ENCODE measurements around the gene FNBP1L.

The FNBP1L gene

DNA sequence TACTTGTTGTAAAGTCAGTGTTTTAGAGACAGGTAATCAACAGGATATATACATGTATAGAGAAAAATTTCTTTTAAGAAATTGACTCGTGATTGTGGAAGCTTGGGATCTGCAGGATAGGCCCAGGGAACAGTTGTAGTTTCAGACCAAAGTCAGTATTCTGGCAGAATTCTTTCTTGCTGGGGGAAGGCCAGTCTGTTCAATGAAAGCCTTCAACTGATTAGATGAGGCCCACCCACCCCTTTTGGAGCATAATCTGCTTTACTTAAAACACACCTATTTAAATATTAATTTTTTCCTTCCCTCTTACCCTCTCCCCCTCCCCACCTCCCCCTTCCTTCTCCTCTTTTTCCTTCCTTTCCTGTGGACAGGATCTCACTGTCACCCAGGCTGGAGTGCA, 48.0 kb downstream of the FNBP1L start:
- DNase-seq, result no peak

DNA sequence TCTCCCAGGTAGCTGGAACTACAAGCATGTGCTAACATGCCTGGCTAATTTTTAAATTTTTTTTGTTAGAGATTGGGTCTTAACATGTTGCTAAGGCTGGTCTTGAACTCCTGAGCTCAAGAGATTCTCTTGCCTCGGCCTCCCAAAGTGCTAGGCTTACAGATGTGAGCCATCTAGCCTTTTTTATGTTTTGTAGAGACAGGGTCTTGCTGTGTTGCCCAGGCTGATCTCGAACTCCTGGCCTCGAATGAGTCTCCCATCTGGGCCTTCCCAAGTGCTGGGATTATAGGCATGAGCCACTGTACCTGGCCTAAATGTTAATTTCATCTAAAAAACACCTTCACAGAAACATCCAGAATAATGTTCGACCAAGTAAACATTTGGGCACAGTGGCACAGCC, 48.6 kb downstream of the FNBP1L start:
- DNase-seq, result no peak

DNA sequence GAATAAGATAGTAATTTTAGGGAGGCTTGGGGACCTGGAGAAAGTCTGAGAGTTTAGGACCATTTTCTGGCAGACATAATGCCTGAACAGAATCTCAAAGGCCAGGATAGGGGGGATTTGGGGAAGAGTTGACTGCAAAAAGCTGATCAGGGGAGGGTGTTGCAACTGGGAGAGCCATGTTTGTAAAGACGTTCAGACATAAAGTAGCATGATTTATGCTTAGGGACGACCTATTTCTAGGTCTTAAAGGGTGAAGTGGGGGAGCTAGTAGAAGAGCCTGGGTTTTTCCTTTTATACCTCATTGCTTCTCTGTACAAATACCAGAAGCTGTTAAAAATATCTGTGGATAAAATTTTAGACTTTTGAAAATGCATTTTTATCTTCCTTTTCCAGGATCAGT, 51.2 kb downstream of the FNBP1L start:
- DNase-seq, result no peak

DNA sequence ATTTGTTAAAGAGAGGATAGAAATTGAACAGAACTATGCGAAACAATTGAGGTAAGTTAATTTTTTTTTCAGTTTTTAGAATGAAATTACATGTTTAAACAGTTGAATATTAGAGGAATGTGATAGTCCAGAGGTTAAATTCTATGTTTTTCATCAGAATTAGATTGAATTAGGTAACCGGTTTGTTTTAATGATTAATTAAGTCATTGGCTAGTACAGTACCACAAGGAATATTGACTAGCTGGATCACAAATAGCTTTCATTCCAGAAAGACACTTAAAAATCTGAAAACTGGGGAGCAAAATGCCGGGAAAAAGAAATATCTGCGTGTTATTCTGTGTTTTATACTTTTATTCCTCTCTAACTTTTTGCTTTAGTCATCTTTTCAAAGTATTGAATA, 51.6 kb downstream of the FNBP1L start:
- DNase-seq, result no peak

DNA sequence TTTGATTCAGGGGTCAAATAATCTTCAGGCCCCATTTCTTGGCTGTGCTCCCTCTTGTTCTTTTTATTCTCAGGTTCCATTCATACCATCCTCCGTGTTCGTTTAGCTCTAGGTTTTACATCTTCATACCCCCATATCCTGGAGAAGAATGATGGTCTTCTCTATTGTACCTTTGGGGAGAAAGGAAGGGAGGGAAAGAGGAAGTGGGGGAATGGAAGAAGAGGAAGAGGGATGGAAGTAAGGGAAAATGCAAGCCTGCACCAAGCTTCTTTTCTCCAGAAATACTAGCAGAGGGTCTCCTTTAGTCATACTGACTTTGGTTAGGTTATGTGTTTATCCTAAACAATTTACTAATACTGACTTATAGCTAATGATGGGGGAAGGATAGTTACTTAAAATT, 52.4 kb downstream of the FNBP1L start:
- DNase-seq, result no peak

DNA sequence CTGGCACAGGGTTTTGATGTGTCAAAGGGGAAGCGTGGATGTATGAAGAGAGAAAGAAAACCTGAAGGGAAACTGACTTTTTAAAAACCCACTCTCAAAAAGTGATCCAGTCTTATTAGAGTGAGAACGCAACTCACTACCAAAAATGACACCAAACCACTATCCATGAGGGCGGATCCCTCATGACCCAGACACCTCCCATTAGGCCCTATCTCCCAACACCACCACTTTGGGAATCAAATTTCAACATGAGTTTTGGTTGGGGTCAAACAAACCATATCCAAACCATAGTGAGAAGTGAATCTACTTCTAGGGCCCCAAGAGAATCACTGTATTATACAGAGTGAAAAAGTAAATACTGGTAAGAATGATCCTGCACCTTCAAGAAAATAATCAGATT, 53.5 kb downstream of the FNBP1L start:
- no peak for DNase-seq

DNA sequence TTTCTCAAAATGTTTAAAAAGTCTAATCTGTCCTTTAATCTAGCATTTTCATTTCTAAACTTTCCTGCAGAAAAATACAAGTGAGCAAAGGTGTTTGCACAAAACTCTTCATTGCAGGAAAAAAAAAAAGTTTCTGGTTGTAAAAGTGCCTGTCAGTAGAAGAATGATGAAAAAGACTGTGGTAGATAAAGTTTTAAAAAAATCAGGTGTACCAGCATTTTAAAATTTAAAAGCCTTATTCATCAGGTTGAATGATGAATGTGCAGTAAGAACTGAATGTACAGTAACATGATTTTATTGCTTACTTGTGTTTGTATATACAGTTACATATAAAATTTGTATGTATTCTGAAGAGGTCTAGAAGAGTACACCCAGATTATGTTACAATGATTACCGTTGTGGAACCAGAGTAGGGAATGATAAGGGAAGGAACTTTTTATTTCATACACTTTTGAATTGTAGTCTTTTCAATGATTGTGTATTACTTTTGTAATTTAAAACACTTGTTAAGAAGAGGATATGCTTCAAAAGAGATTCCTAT, 54.0 kb downstream of the FNBP1L start:
- DNase-seq, result no peak

DNA sequence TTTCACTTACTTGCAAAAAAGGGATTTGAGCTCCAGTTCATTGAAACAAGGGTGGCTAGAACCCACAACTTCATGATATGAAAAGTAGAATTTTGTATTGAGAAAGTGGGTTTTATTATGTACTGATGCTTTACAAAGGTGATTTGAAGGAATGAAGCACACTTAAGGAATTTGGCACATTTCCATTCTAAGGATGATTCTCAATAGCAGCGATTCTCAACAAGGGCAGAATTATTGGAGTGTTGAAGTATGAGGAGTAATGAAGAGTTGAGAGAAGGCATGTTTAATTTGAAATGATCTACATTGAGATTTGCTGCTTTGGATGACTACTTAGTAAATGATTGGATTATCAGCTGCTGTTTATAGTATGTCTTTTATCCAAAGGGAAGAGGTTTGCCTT, 54.7 kb downstream of the FNBP1L start:
- no peak for DNase-seq

DNA sequence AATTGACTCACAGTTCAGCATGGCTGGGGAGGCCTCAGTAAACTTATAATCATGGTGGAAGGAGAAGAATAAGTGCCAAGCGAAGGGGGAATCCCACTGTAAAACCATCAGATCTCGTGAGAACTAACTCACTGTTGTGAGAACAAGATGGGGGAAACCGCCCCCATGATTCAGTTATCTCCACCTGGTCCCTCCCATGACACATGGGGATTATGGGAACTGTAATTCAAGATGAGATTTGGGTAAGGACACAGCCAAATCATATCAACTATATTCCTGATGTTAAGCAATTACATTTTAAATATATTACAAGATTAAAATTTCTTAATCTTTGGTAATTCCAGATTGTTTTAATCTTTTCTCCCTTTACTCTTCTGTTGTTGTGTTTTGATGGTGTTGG, 55.2 kb downstream of the FNBP1L start:
- no peak for DNase-seq

DNA sequence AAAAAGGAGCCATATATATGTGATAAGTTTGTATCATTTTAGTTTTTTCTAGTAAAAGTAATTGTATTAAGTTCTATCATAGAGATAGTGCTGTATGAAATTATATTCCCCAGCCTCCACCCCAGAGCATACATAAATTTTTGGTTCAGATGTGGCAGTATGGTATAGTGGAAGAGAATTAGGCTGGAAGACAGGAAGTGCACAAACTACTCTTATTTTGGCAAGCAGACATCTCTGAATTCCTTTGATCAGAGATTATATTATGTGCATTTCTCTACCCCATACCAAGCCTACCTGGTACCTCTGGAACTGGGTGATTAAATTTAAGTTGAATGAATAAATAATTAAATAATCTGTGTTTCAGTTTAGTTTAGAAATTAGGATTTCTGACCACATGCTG, 55.9 kb downstream of the FNBP1L start:
- no peak for DNase-seq

DNA sequence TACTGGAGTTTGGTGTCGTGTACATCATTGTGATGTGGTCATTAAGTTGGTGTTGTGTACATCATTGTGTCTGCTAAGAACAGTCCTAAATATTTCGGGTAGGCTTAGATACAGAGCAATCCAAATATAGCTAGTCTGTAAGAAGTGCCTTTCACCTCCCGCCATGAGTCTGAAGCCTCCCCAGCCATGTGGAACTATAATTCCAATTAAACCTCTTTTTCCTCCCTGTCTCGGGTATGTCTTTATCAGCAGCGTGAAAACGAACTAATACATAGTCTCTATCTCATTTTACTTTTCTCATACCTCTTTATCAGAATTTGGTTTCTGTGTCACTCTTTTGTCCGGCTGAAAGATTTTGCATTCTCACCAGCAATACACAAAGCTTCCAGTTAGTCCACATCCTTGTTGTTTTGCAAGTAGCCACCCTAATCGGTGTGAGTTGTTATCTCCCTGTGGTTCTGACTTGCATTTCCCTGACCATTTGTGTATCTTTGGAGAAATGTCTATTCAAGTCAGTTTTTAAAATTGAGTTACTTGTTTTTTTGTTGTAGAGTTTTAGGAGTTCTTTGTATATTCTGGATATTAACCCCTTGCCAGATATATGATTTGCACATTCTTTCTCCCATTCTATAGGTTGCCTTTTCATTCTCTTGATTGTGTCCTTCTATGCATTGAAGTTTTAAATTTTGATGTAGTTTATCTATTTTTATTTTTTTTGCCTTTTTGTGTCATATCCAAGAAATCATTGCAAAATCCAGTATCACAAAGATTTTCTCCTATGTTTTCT, 56.5 kb downstream of the FNBP1L start:
- no peak for DNase-seq

DNA sequence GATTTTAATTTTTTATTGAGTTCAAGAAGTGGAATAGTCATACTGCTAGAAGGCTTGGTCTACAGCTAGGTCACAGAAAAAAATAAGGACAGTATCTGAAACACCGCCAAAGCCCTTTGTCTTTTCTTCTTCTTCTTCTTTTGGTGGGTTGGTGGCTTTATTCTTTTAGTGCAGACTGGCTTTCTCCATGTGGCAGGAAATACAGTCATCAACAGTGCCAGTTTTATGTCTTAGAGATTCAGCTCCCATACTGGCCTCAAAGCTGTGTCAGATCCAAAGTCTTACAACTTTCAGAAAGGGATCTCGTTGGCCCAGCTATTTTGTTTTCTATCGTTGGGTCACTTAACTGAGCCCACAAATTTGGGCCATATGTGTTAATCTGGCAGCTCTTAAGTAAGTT, 58.2 kb downstream of the FNBP1L start:
- no peak for DNase-seq

DNA sequence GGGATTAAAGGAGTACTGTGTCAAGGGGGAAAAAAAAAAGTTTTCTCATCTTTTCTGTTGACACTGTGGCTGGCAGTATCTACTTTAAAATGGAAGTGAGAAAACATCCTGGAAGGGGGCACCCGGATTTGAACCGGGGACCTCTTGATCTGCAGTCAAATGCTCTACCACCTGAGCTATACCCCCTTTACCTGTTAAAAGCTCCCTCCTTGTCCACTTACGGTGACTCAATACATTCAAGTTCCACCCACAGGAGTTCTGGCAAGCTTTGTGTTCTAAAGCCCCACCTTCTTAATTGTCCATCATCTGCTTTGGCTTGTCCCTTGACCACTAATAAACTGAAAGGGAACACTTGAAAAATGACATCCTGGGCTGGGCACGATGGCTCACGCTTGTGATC, 68.2 kb downstream of the FNBP1L start:
- no peak for DNase-seq

DNA sequence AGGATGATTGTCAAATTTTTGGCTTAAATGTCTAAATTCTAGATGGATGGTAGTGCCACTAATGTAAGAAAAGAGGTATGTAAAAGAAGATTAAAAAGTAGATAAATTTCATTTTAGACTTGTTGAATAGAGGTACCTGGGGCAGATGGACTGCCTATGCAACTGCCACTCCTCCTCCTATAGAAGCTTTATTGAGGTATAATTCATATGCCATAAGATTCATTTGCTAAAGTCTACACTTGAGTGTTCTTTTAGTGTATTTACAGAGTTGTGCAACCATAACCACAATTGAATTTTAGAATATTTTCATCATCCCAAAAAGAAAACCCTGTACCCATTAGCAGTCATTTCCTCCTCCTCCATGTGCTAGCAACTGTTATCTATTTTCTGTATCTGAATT, 70.6 kb downstream of the FNBP1L start:
- no peak for DNase-seq

DNA sequence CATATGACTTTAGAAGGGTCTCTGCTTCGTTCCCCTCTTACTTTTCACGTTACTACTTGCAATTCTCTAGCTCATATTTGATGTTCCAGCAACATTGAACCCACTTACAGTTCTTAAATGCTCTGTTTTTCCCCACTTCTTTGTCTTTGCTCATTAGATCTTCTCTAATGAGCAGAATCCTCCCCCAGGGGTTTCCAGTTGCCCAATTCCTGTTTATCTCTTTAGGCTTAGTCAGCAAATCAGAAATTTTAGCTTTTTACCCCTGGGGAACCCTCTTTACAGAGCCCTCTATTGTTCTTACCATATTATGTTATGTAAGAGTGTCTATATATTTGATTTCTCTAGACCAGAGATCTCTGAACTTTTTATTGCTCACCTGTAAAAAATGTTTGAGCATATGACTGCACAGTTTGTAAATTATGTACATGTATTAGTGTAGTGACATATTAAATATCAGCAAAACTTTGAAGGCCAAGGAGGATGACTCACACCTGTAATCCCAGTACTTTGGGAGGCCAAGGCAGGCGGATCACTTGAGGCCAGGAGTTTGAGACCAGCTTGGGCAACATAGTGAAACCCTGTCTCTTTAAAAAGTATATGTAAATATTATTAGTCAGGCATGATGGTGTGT, 71.4 kb downstream of the FNBP1L start:
- no peak for DNase-seq

DNA sequence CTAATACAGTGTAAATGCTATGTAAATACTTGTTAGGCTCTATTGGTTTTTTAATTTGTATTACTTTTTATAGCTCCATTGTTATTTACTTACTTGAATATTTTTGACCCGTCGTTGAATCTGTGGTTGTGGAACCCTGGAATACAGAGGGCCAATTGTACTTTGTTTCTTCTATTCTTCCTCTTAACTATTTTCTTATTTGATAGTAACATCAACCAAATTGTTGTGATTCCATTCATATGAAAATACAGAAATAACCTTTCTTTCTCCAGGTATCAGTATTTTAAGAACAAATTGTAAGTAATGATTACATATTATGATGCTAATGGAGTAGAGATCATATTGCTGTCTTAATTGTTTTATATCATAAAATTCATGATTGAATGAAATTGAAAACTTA, 73.7 kb downstream of the FNBP1L start:
- DNase-seq, result no peak

DNA sequence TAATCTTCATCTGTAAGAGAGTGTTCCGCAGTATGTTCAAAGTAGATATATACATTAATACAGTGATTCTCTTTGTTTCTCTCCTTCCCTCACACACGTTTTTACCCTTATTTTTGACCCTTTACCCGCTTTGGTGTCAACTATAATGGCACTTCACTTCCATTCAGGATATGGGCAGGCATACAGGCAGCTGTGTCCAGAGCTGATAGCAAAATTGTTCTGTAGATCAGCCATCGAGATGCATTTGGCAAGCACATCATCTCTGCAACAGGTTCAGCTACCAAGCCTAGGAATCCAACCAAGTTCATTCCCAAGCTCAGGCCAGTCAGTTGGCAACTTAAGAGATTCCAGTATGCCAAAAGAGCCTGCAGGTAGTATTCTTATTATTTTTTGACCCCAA, 74.8 kb downstream of the FNBP1L start:
- no peak for DNase-seq

DNA sequence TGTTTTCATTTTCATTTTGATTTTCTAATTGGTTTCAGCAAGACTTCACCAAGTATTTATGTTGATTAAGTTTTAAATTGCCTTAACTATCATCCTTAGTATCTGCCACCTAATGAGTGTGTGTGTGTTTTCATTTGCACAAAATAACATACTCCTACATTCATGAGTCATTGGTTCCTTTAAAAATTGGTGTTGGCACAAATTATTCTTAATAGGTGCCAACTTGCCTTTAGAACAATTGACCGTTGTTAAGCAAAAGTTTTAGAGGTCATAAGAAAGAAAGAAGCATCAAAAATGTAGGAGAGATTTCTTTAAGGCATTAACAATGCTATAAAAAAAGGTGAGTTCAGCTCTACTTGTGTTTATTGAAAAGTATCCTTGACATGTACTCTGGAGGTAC, 77.5 kb downstream of the FNBP1L start:
- no peak for DNase-seq

DNA sequence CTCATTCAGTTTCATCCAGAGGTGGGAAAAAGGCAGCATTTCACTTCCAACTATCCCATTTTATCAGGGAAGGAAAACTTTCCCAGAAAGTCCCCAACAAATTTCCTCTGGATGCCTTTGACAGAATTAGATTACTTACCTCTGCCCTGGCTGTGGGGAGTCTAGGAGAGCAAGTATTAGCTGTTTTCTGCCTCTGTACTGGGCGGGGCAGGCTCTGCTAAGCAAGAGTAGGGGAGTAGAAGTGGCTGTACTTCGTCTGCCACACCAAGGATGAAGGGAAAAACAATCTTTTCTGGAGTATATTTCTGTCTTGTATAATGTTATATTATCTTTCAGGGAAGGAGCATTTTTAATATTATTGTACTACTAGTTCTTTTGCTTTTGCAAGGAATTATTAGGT, 78.5 kb downstream of the FNBP1L start:
- DNase-seq, result no peak

DNA sequence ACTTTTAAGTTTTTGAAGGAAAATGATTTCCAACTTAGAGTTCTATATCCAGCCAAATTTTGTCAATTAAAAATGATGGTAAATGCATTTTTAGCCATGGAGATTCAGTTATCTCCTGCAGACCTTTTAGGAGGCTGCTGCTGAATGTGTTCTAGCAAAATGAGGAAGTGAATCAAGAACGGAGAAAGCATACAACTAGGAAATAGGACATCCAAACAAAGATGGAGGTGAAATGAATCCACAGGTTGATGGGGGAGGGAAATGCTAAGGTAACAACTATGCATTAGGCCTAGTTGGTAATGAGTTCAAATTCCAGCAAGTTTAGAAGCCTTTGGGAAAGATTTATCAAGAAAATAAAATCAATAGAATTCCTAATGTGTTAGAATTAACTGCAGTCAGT, 80.5 kb downstream of the FNBP1L start:
- DNase-seq, result no peak

DNA sequence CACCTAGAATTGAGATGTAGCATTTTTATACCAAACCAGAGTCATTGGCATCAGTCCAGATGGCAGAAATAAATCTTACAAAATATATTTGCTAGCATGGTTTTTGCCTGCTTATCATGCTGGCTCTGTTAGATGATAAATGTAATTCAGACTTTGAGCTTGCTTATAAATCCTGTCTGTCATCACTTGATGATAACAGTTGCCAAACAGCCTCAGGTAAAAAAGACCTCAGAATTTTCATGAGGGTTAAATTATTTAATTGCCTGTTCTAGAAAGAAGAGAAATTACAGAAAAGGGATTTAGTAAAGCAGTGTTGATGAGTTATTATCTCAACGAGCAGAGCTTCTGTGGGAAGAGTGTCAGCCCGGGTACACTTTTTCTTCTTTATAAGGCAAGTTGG, 83.3 kb downstream of the FNBP1L start:
- no peak for DNase-seq

DNA sequence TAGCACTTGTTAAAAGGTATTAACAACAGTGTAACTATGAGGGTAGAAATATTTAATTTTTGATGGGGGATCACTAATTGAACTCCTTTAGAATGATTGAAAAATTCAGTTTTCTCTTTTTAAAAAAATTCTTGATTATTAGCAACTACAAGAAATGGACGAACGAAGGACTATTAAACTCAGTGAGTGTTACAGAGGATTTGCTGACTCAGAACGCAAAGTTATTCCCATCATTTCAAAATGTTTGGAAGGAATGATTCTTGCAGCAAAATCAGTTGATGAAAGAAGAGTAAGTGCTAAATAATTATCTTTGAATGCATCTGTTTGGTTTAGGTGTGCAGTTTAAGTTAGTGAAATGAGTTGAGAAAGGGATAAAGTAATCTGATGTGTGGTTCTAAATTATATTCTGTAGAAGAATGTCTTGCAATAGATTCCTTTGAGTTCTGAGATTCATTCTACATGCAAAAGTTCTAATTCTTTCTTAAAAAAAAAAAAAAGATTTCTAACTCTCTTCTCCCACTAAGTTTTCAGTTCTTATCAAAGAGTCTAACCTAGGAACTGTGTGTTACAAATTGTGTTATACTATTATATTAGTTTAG, 85.0 kb downstream of the FNBP1L start:
- no peak for DNase-seq

DNA sequence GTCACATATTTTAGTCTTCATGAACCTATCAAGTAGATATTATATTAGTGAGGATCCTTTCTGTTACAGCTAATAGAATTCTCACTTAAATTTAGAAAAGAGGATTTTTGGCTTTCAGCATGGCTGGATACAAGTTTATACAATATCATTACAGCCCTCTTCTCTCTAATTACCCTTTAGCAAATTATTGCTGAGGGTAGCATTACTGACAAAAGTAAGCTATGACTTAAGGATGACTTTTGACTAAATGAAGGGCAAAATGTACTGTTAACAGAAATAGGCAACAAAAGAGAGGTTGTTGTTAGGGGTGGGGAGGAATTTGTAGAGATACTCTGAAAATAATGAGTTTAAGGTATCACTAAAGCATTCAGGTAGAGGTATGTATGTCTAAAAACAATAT, 85.8 kb downstream of the FNBP1L start:
- no peak for DNase-seq

DNA sequence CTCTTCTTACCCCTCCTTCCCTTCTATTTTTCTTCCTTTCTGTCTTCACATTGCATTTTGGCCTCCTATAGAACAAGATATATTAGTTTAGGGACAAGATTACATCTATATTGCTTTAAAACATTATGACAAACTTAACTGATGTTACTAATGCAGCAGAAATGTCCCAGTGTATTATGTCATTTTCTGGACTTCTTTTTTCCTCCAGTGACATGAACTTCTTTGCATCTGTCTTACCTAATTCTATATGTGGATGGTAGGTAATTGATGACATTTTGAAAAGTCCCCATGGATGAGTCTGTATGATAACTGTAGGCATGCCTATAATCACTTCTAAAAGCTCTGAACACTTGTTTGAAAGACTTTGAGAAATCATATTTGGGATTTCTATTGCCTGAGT, 89.5 kb downstream of the FNBP1L start:
- no peak for DNase-seq

All from GOT3 (cell line).